Measurements from ENCODE around the gene SLC10A7.

DNA sequence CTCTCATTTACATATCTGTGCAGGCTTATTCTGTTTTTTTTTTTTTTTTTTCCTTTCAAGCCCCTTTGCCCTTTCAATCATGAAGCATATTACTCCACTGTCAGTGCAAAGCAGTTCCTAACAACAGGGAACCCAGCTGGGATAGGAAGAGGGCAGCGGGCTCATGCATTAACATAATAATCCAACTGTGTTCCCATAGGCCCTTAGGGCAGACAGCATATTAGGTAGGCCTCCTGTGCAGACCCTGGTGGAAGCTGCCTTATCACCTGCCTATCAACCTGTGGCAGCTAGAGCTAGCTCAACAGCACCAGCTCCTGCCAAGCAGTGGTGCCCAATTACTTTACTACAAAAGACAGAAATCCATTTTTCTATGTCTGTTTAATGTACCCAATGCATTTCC, 49.3 kb downstream of the SLC10A7 start:
- TF ChIP-seq, protein P1, sequence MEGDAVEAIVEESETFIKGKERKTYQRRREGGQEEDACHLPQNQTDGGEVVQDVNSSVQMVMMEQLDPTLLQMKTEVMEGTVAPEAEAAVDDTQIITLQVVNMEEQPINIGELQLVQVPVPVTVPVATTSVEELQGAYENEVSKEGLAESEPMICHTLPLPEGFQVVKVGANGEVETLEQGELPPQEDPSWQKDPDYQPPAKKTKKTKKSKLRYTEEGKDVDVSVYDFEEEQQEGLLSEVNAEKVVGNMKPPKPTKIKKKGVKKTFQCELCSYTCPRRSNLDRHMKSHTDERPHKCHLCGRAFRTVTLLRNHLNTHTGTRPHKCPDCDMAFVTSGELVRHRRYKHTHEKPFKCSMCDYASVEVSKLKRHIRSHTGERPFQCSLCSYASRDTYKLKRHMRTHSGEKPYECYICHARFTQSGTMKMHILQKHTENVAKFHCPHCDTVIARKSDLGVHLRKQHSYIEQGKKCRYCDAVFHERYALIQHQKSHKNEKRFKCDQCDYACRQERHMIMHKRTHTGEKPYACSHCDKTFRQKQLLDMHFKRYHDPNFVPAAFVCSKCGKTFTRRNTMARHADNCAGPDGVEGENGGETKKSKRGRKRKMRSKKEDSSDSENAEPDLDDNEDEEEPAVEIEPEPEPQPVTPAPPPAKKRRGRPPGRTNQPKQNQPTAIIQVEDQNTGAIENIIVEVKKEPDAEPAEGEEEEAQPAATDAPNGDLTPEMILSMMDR (IDR thresholded peaks at IDR 0.05; ENCODE audit: control extremely low read depth in 1 of 3, insufficient read depth in 1 of 3, low read depth in 1 of 3, low read length in 3 of 3) = no peak
- no peak for TF ChIP-seq YY1 (IDR thresholded peaks at IDR 0.05; ENCODE audit: low read depth, low read length)
- no peak for TF ChIP-seq GTF2F1 (IDR thresholded peaks at IDR 0.05; ENCODE audit: borderline replicate concordance, low read depth, low read length)
